ENCODE results near the gene PLPPR1.

PLPPR1 gene

DNA sequence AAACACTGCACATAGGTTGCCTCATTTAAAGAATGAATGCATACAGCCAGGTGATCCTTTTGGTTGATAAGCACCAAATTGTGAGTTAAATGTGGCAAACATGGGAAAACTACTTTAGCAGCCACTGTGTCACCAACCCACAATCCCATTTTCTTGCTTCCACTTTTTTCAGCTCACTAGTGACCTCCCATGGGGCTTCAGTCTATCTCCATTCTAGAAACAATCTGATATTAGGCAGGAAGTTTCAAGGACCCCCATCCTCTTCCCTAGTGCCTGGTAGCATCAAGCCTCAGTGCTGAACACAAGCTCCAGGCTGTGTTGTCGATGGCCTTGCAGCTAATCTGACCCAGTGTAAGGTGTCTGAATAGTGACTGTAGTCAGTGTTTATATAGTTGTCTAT is 66.2 kb downstream of the PLPPR1 start:
- H3F3A ChIP-seq (ENCODE audit: low read depth): no peaks in the 10 kb centered on the region
- H3K79me2 ChIP-seq (ENCODE audit: insufficient read depth, low read length): no peaks in the 10 kb centered on the region
- no peak overlapping the region for H3K4me3 ChIP-seq (ENCODE audit: low read length, poor library complexity, severe bottlenecking)
- no peak overlapping the region for H2AFZ ChIP-seq (ENCODE audit: low read length)
- no peaks in the 10 kb centered on the region for H3K27me3 ChIP-seq (ENCODE audit: insufficient read depth, low read length, poor library complexity, severe bottlenecking)
- TF ChIP-seq EZH2phosphoT487 (IDR thresholded peaks at IDR 0.05; ENCODE audit: borderline replicate concordance) (no peak), CTCF (conservative IDR thresholded peaks at IDR 0.05; ENCODE audit: low read length) (no peak)
- H3K4me1 ChIP-seq (ENCODE audit: insufficient read depth, low read length, poor library complexity, severe bottlenecking): no peaks in the 10 kb centered on the region
- H3K9me3 ChIP-seq (ENCODE audit: insufficient read depth, low read depth, low read length): no peaks in the 10 kb centered on the region
- H3K9ac ChIP-seq (ENCODE audit: low read depth, low read length, poor library complexity, severe bottlenecking): no peak overlapping the region
- H4K20me1 ChIP-seq (ENCODE audit: insufficient read depth, low read length, poor library complexity, severe bottlenecking): no peaks in the 10 kb centered on the region
- no peak overlapping the region for H3K4me2 ChIP-seq (ENCODE audit: low read depth, low read length, poor library complexity, severe bottlenecking)
- no peaks in the 10 kb centered on the region for H3K36me3 ChIP-seq (ENCODE audit: insufficient read depth, low read length)
- H3K9me2 ChIP-seq (replicated peaks; ENCODE audit: low read depth, low read length): no peaks in the 10 kb centered on the region

DNA sequence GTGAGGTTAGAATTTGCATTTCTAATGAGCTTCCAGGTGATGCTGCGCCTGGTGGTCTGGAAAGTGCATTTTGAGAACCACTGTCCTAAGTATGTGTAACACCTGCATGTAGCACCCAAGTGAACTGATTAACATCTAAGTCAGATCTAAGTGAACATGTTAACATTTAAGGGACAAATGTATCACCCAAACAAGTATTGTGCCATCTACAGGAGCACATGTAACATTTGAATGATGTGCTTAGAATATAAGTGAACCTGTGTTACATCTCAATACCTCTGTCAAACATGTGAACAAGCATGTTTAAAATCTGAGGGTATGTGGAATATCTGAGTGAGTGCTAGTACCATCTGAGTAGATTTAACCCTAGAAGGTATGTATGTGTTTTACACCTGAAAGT is 68.7 kb downstream of the PLPPR1 start:
- no peaks in the 10 kb centered on the region for H3K9me3 ChIP-seq (ENCODE audit: insufficient read depth, low read depth, low read length)
- H3K79me2 ChIP-seq (ENCODE audit: insufficient read depth, low read length): no peaks in the 10 kb centered on the region
- H3K4me2 ChIP-seq (ENCODE audit: low read depth, low read length, poor library complexity, severe bottlenecking): no peak overlapping the region
- no peak overlapping the region for H3K9ac ChIP-seq (ENCODE audit: low read depth, low read length, poor library complexity, severe bottlenecking)
- no peak overlapping the region for H3K4me3 ChIP-seq (ENCODE audit: low read length, poor library complexity, severe bottlenecking)
- H3K4me1 ChIP-seq (ENCODE audit: insufficient read depth, low read length, poor library complexity, severe bottlenecking): no peaks in the 10 kb centered on the region
- no peaks in the 10 kb centered on the region for H3F3A ChIP-seq (ENCODE audit: low read depth)
- H3K27me3 ChIP-seq (ENCODE audit: insufficient read depth, low read length, poor library complexity, severe bottlenecking): no peaks in the 10 kb centered on the region
- TF ChIP-seq EZH2phosphoT487 (IDR thresholded peaks at IDR 0.05; ENCODE audit: borderline replicate concordance) (no peak), CTCF (conservative IDR thresholded peaks at IDR 0.05; ENCODE audit: low read length) (no peak)
- H2AFZ ChIP-seq (ENCODE audit: low read length): no peak overlapping the region
- no peaks in the 10 kb centered on the region for H4K20me1 ChIP-seq (ENCODE audit: insufficient read depth, low read length, poor library complexity, severe bottlenecking)
- no peaks in the 10 kb centered on the region for H3K9me2 ChIP-seq (replicated peaks; ENCODE audit: low read depth, low read length)
- H3K36me3 ChIP-seq (ENCODE audit: insufficient read depth, low read length): no peaks in the 10 kb centered on the region

DNA sequence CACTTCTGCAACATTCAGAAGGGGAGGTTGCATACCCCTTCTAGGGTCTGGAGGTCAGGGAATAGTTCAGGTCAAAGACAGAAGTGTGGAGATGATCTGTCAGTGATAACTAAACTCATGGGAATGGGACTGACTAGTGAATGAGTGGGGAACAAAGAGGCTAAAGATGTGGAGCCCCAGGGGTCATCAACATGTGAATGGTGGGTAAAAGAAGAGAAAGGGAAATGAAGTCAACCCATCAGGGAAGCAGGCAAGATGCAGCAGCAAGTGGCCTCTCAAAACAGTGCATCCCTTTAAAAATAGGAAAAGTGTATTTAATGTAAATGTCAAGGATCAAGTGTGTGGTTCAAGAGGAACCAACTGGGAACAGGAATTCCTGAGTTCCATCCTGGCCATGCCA is 69.9 kb downstream of the PLPPR1 start:
- Histone ChIP-seq H3K9me2 (replicated peaks; ENCODE audit: low read depth, low read length) (no peaks in the 10 kb centered on the region), H3F3A (ENCODE audit: low read depth) (no peaks in the 10 kb centered on the region), H3K36me3 (ENCODE audit: insufficient read depth, low read length) (no peaks in the 10 kb centered on the region), H3K27me3 (ENCODE audit: insufficient read depth, low read length, poor library complexity, severe bottlenecking) (no peaks in the 10 kb centered on the region), H3K9me3 (ENCODE audit: insufficient read depth, low read depth, low read length) (no peaks in the 10 kb centered on the region), H3K4me3 (ENCODE audit: low read length, poor library complexity, severe bottlenecking) (no peak overlapping the region), H3K9ac (ENCODE audit: low read depth, low read length, poor library complexity, severe bottlenecking) (no peak overlapping the region), H3K4me1 (ENCODE audit: insufficient read depth, low read length, poor library complexity, severe bottlenecking) (no peaks in the 10 kb centered on the region), H2AFZ (ENCODE audit: low read length) (no peak overlapping the region), H3K4me2 (ENCODE audit: low read depth, low read length, poor library complexity, severe bottlenecking) (no peak overlapping the region), H4K20me1 (ENCODE audit: insufficient read depth, low read length, poor library complexity, severe bottlenecking) (no peaks in the 10 kb centered on the region), H3K79me2 (ENCODE audit: insufficient read depth, low read length) (no peaks in the 10 kb centered on the region)
- no peak for TF ChIP-seq EZH2phosphoT487 (IDR thresholded peaks at IDR 0.05; ENCODE audit: borderline replicate concordance)
- TF ChIP-seq CTCF (conservative IDR thresholded peaks at IDR 0.05; ENCODE audit: low read length): no peak

Data from Loucy (cell line).